ENCODE measurements around the gene WDPCP.
A peak's percentile ranks its signal among the peaks of the same experiment; 100 is the strongest.
"Not testable (repeated sequence)": the region's sequence is repeated elsewhere in the genome, so short reads cannot be mapped to it uniquely, and the experiment has no call there.

WDPCP gene

DNA sequence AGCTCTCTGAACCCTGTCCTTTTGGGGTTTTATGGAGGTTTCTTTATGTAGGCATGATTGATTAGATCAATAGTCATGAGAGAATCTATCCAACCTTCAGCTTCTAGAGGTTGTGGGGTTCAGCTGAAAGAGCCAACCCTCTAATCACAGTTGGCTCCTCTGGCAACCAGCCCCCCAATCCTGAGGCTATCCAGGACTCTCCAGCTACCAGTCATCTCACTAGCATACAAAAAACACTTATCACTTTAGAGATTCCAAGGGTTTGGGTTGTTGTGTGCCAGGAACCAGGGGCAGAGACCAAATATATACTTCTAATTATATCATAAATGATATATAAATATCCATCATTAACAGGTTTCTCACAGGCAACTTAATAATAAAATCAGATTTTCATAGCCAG is 11.7 kb downstream of the WDPCP start:
- Histone ChIP-seq H3K9ac (no peak overlapping the region), H3K4me3 (no peak overlapping the region), H3K4me2 (no peak overlapping the region), H3K4me1 (peaks cover 9% of the 10 kb centered on the region), H3K27me3 (no peaks in the 10 kb centered on the region), H3K9me3 (peaks cover 11% of the 10 kb centered on the region), H3K27ac (no peak overlapping the region), H3K36me3 (no peaks in the 10 kb centered on the region; the same call in 1 of the 2 replicates), H4K20me1 (no peaks in the 10 kb centered on the region)
- no peak for TF ChIP-seq Cebpa-rat (IDR thresholded peaks at IDR 0.05)

DNA sequence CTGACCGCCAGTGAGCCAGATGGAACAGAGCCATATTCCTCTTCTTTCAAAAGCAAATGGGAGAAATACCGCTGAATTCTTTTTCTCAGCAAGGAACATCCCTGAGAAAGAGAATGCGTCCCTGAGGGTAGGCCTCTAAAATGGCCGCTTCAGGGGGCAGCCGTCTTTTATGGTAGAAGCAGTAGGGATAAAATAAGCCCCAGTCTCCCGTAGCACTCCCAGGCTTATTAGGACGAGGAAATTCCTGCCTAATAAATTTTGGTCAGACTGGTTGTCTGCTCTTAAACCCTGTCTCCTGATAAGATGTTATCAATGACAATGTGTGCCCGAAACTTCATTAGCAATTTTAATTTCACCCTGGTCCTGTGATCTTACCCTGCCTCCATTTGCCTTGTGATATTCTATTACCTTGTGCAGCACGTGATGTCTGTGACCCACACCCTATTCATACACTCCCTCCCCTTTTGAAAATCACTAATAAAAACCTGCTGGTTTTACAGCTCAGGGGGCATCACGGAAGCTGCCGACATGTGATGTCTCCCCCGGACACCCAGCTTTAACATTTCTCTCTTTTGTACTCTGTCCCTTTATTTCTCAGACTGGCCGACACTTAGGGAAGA is 14.4 kb downstream of the WDPCP start:
- not testable (repeated sequence) for H3K27me3 ChIP-seq

DNA sequence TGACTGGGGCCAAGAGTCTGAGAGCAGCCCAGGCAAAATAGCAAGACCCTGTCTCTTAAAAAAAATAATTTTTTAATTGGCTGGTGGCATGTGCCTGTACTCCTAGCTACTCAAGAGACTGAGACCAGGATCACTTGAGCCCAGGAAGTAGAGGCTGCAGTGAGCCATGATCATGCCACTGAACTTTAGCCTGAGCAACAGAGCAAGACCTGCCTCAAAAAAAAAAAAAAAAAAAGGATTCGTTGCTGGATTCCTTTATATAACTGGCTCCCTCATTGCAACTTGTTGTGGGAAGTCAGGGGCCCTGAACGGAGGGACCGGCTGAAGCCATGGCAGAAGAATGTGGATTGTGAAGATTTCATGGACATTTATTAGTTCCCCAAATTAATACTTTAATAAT is 15.3 kb downstream of the WDPCP start:
- H3K4me1 ChIP-seq, result peaks cover 18% of the 10 kb centered on the region
- H3K9me3 ChIP-seq, result peaks cover 26% of the 10 kb centered on the region
- H4K20me1 ChIP-seq, H3K27me3 ChIP-seq, H3K36me3 ChIP-seq, H3K9ac ChIP-seq, H3K27ac ChIP-seq, H3K4me3 ChIP-seq, H3K4me2 ChIP-seq: not testable (repeated sequence)

More for the DNA sequence above, 14.4 kb downstream of the WDPCP start:
- peaks cover 18% of the 10 kb centered on the region for H3K9me3 ChIP-seq
- H4K20me1 ChIP-seq, H3K36me3 ChIP-seq, H3K4me3 ChIP-seq, H3K4me2 ChIP-seq, H3K9ac ChIP-seq, H3K27ac ChIP-seq: not testable (repeated sequence)
- peaks cover 18% of the 10 kb centered on the region for H3K4me1 ChIP-seq

DNA sequence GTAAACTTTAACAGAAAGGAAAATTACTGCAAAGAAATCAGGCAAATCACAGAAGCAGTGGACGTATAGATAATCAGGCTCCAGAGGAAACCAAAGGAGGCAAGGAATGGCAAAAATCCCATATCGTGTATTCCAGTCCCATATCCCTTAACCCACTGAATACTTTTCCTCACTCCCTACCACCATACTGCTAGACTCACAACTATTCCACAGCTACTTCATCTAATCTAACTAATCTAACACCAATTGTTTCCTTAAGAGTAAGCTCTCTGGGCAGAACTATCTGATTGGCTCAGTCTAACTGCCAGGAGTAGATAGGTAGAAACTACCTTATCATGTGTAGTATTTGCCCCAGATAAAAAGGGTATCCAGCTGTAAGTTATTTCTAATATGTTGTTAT is 16.3 kb downstream of the WDPCP start:
- TF ChIP-seq Cebpa-rat (IDR thresholded peaks at IDR 0.05), result no peak
- Histone ChIP-seq H4K20me1 (no peaks in the 10 kb centered on the region), H3K9ac (no peak overlapping the region), H3K4me1 (peaks cover 15% of the 10 kb centered on the region), H3K4me3 (no peak overlapping the region), H3K36me3 (no peaks in the 10 kb centered on the region), H3K4me2 (0 out of 2 replicates have a peak overlapping the region, but pooled peaks have one; percentile 32), H3K27me3 (no peaks in the 10 kb centered on the region), H3K9me3 (peaks cover 37% of the 10 kb centered on the region), H3K27ac (no peak overlapping the region)

DNA sequence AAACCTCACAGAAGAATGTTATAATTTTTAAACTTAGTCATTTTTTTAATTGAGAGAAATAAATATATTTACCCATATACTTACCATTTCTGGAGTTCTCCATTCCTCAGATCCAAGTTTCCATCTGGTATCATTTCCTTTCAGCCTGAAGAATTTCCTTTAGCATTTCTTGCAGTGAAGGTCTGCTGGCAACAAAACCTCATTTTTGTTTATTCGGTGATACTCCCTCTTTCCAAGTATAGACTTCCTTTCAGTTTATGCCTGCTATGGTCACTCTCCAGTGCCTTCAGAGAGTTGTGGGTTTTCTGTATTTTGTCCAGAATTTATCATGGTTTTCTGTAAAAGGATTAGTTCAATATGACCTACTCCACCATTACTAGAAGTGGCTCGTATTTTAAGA is 17.0 kb downstream of the WDPCP start:
- Histone ChIP-seq H3K9ac (no peak overlapping the region), H3K4me1 (peaks cover 15% of the 10 kb centered on the region), H3K36me3 (peaks cover 1% of the 10 kb centered on the region; the same call in 1 of the 2 replicates), H4K20me1 (no peaks in the 10 kb centered on the region), H3K9me3 (peaks cover 43% of the 10 kb centered on the region), H3K4me2 (peak overlapping the region; percentile 32), H3K4me3 (no peak overlapping the region), H3K27ac (no peak overlapping the region), H3K27me3 (no peaks in the 10 kb centered on the region)
- TF ChIP-seq Cebpa-rat (IDR thresholded peaks at IDR 0.05), result no peak

DNA sequence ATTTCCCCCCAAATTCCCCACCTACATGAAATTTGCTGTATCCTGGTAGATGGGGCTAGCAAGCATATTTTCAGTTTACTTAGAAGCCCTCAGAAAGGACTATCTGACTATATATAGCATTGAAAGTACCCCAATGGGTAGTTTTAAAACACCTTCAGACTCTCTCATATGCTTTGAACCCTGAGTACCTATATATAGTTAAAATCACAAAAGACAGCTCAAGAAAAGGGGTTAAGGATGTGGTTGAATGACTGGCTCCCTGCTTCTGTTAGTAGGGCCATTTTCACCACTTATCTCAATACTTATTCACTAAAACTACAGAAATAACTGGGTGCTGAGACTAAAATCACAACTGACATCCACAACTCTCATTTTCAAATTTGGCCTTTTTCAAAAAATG is 18.5 kb downstream of the WDPCP start:
- no peak overlapping the region for H3K27ac ChIP-seq
- H3K9ac ChIP-seq, result no peak overlapping the region
- peaks cover 15% of the 10 kb centered on the region for H3K4me1 ChIP-seq
- H3K4me3 ChIP-seq, result no peak overlapping the region
- H3K36me3 ChIP-seq, result peaks cover 5% of the 10 kb centered on the region; the same call in 1 of the 2 replicates
- no peaks in the 10 kb centered on the region for H3K27me3 ChIP-seq
- TF ChIP-seq Cebpa-rat (IDR thresholded peaks at IDR 0.05), result no peak
- no peaks in the 10 kb centered on the region for H4K20me1 ChIP-seq
- H3K4me2 ChIP-seq, result no peak overlapping the region
- H3K9me3 ChIP-seq, result peaks cover 48% of the 10 kb centered on the region

DNA sequence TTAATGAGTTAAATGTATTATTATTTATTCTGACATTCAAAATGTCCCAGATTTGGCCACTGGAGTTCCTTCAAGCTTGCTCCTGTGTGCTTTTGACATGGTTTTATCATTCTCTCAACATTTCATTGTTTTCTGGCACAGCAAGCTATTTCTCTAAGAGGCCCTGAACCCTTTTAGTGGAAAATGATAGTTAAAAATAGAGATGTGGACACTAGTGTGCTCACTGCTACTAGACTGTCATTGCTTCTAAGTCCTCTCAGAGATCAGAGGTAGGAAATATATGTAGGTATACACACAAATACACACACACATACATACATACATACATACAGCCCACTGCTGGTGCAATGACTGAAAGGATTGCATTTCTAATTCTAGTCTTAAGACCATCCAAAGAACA is 25.5 kb downstream of the WDPCP start:
- Histone ChIP-seq H3K36me3 (peaks cover 9% of the 10 kb centered on the region; the same call in 1 of the 2 replicates), H3K4me2 (no peak overlapping the region), H3K4me1 (peaks cover 9% of the 10 kb centered on the region), H3K9ac (no peak overlapping the region), H3K4me3 (no peak overlapping the region), H3K9me3 (peaks cover 52% of the 10 kb centered on the region), H3K27me3 (no peaks in the 10 kb centered on the region), H4K20me1 (no peaks in the 10 kb centered on the region), H3K27ac (no peak overlapping the region)
- TF ChIP-seq Cebpa-rat (IDR thresholded peaks at IDR 0.05), result no peak

DNA sequence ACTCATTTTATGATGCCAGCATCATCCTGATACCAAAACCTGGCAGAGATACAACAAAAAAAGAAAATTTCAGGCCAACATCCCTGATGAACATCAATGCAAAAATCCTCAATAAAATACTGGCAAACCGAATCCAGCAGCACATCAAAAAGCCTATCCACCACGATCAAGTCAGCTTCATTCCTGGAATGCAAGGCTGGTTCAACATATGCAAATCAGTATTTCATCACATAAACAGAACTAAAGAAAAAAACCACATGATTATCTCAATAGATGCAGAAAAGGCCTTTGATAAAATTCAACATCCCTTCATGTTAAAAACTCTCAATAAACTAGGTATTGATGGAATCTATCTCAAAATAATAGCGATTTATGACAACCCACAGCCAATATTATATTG is 29.4 kb downstream of the WDPCP start:
- Histone ChIP-seq H3K36me3 (peaks cover 14% of the 10 kb centered on the region; the same call in 1 of the 2 replicates), H3K9me3 (peaks cover 54% of the 10 kb centered on the region), H3K4me1 (peaks cover 16% of the 10 kb centered on the region)
- not testable (repeated sequence) for H3K4me3 ChIP-seq, H3K4me2 ChIP-seq, H3K27me3 ChIP-seq, H3K9ac ChIP-seq, H4K20me1 ChIP-seq, H3K27ac ChIP-seq

DNA sequence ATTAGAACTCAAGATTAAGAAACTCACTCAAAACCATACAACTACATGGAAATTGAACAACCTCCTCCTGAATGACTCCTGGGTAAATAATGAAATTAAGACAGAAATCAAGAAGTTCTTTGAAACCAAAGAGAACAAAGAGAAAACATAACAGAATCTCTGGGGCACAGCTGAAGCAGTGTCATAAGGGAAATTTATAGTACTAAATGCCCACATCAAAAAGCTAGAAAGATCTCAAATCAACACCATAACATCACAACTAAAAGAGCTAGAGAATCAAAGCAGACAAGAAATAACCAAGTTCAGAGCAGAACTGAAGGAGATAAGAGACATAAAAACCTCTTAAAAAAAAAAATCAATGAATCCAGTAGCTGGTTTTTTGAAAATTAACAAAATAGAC is 30.5 kb downstream of the WDPCP start:
- not testable (repeated sequence) for H3K9ac ChIP-seq, H3K4me3 ChIP-seq, H3K27me3 ChIP-seq, H4K20me1 ChIP-seq, H3K27ac ChIP-seq
- Histone ChIP-seq H3K4me1 (peaks cover 16% of the 10 kb centered on the region), H3K9me3 (peaks cover 54% of the 10 kb centered on the region), H3K36me3 (peaks cover 14% of the 10 kb centered on the region; the same call in 1 of the 2 replicates), H3K4me2 (peak overlapping the region; percentile 37; the same call in 1 of the 2 replicates)

DNA sequence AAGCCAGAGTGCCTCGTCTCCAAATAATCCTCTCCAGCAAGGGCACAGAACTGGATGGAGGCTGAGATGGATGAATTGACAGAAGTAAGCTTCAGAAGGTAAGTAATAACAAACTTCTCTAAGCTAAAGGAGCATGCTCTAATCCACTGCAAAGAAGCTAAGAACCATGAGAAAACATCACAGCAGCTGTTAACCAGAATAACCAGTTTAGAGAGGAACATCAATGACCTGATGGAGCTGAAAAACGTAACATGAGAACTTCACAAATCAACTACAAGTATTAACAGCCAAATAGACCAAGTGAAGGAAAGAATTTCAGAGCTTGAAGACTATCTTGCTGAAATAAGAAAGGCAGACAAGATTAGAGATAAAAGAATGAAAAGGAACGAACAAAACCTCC is 32.3 kb downstream of the WDPCP start:
- Histone ChIP-seq H3K36me3 (peaks cover 10% of the 10 kb centered on the region; the same call in 1 of the 2 replicates), H3K27me3 (no peaks in the 10 kb centered on the region), H4K20me1 (no peaks in the 10 kb centered on the region), H3K4me1 (peaks cover 16% of the 10 kb centered on the region), H3K9ac (no peak overlapping the region), H3K4me2 (no peak overlapping the region), H3K9me3 (peaks cover 50% of the 10 kb centered on the region), H3K27ac (no peak overlapping the region), H3K4me3 (no peak overlapping the region)
- no peak for TF ChIP-seq Cebpa-rat (IDR thresholded peaks at IDR 0.05)

DNA sequence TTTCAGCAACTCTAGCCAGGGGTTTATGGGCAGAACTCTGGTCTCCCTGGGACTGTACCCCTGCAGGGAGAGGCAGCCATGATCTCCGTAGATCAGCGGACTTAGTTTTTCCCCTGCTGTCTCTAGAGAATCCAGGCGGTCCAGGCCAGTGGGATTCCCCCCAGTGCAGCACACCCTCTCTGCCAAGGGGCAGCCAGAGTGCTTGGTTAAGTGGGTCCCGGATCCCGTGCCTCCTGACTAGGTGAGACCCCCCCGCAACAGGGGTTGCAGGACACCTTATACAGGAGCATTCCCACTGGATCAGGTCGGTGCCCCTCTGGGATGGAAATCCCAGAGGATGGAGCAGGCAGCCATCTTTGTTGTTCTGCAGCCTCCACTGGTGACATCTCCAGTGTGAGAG is 33.0 kb downstream of the WDPCP start:
- no peak overlapping the region for H3K9ac ChIP-seq

More for the DNA sequence above, 33.0 kb downstream of the WDPCP start:
- H4K20me1 ChIP-seq, result no peaks in the 10 kb centered on the region
- H3K36me3 ChIP-seq, result peaks cover 10% of the 10 kb centered on the region; the same call in 1 of the 2 replicates
- peaks cover 44% of the 10 kb centered on the region for H3K9me3 ChIP-seq
- H3K27me3 ChIP-seq, result no peaks in the 10 kb centered on the region
- no peak overlapping the region for H3K27ac ChIP-seq
- H3K4me2 ChIP-seq, result no peak overlapping the region
- no peak overlapping the region for H3K4me3 ChIP-seq
- no peak for TF ChIP-seq Cebpa-rat (IDR thresholded peaks at IDR 0.05)
- peaks cover 18% of the 10 kb centered on the region for H3K4me1 ChIP-seq
